GM18508 (cell line): Measurements from ENCODE around the gene GABRG3.

Source experiments
- ATAC-seq: cut with Tn5 transposase; IDR thresholded peaks from one replicate; pipeline ENCODE4 v1.9.1; 2021; ENCODE audit warnings: moderate number of reproducible peaks; ENCODE audit not compliant: insufficient read depth, unreplicated experiment

GABRG3 gene

GRCh38 chr15:27382361-27383025 is 411.5 kb downstream of the GABRG3 start:
- ATAC-seq = no peak

- ATAC-seq = no peak
Observed at GRCh38 chr15:27383726-27384125, 412.7 kb downstream of the GABRG3 start.

- ATAC-seq = no peak
Observed at GRCh38 chr15:27392163-27392562, 421.2 kb downstream of the GABRG3 start.

- no peak for ATAC-seq
Observed at GRCh38 chr15:27396521-27396920, 425.5 kb downstream of the GABRG3 start.

- no peak for ATAC-seq
Observed at GRCh38 chr15:27396996-27397395, 426.0 kb downstream of the GABRG3 start.

- ATAC-seq = no peak
Observed at GRCh38 chr15:27398631-27399161, 427.7 kb downstream of the GABRG3 start.

GRCh38 chr15:27399241-27399640 is 428.3 kb downstream of the GABRG3 start:
- no peak for ATAC-seq

- ATAC-seq = no peak
Observed at GRCh38 chr15:27401471-27401870, 430.5 kb downstream of the GABRG3 start.

- ATAC-seq = no peak
Observed at GRCh38 chr15:27408428-27408827, 437.4 kb downstream of the GABRG3 start.

GRCh38 chr15:27410996-27411605 is 440.1 kb downstream of the GABRG3 start:
- no peak for ATAC-seq

GRCh38 chr15:27412415-27412814 is 441.4 kb downstream of the GABRG3 start:
- ATAC-seq = no peak

- ATAC-seq = no peak
Observed at GRCh38 chr15:27414168-27414870, 443.3 kb downstream of the GABRG3 start.

- no peak for ATAC-seq
Observed at GRCh38 chr15:27418726-27419125, 447.7 kb downstream of the GABRG3 start.

GRCh38 chr15:27422997-27423396 is 452.0 kb downstream of the GABRG3 start:
- ATAC-seq = no peak

GRCh38 chr15:27426805-27427204 is 455.8 kb downstream of the GABRG3 start:
- ATAC-seq = no peak

- ATAC-seq = no peak
Observed at GRCh38 chr15:27427276-27427675, 456.3 kb downstream of the GABRG3 start.

- ATAC-seq = no peak
Observed at GRCh38 chr15:27428151-27428550, 457.2 kb downstream of the GABRG3 start.

- no peak for ATAC-seq
Observed at GRCh38 chr15:27429577-27429976, 458.6 kb downstream of the GABRG3 start.

GRCh38 chr15:27433604-27434003 is 462.6 kb downstream of the GABRG3 start:
- ATAC-seq = no peak

GRCh38 chr15:27438403-27439375 is 467.7 kb downstream of the GABRG3 start:
- no peak for ATAC-seq
